Body of pancreas (tissue), 4 donors: ENCODE results near the gene ATP1A2. TPM values are rescaled to one million over a fixed set of nuclear protein-coding genes. Genes with fewer than 3 reads are reported as not detected.

Experiments
- ATAC-seq: fragments of 150-250 bp; one replicate; pipeline ENCODE4 v1.9.1; 2016
- DNase-seq, 4 donors: peaks; one replicate each; pipeline ENCODE4 v3.0.0-alpha.2; 2019
- H3K27ac ChIP-seq, 4 donors: fragments of 200-600 bp; sonication (generic); 1 replicate in 3 of 4; 2 replicates in 1 of 4; pipeline versions ENCODE4 v1.5.1 to v1.6.1; 2016 to 2019; ENCODE audit warnings: mild to moderate bottlenecking in 1 of 4, mixed read lengths in 1 of 4, moderate library complexity in 1 of 4
- H3K27me3 ChIP-seq, 2 donors: fragments of 200-600 bp; sonication (generic); one replicate each; pipeline ENCODE4 v1.6.0; 2016; ENCODE audit warnings: mild to moderate bottlenecking in 1 of 2
- H3K36me3 ChIP-seq, 2 donors: fragments of 200-600 bp; sonication (generic); replicated peaks in 1 of 2; 2 replicates each; pipeline ENCODE4 v1.5.1; 2016; ENCODE audit warnings: low read depth in 2 of 2; ENCODE audit not compliant: insufficient read depth in 1 of 2
- H3K4me1 ChIP-seq: fragments of 200-600 bp; sonication (generic); one replicate; pipeline ENCODE4 v1.6.0; 2016
- H3K4me3 ChIP-seq, 2 donors: fragments of 200-600 bp; sonication (generic); 1 replicate in 1 of 2; 2 replicates in 1 of 2; pipeline ENCODE4 v1.5.1; 2016 to 2019
- H3K9me3 ChIP-seq, 3 donors: fragments of 200-600 bp; sonication (generic); 1 replicate in 2 of 3; 2 replicates in 1 of 3; pipeline ENCODE4 v1.5.1; 2016
- POLR2A ChIP-seq, 3 donors: fragments of 450-650 bp; IDR thresholded peaks; one replicate each; pipeline ENCODE4 v1.6.1; 2016; ENCODE audit warnings: antibody characterized with exemption in 3 of 3, mild to moderate bottlenecking in 2 of 3
- WGBS, 2 donors: methylation state at CpG; one replicate each; pipeline ENCODE4 v1.1.5; 2017; 5-methylcytosine and 5-hydroxymethylcytosine counted together
- intact Hi-C: fragments of 100-400 bp; cut with DNase I; formaldehyde crosslinking; loops from one replicate; pipeline ENCODE4 v1.15.1; 2023
- total RNA-seq, 2 donors: library from RNA; depleted of rRNA; stranded (reverse); fragments of >200 nt; gene quantifications; one replicate each; pipeline ENCODE4 v1.1.0, GENCODE V29; 2016
- TF ChIP-seq, protein P1 (sequence below), 7 experiments: fragments of 450-650 bp in 4 of 7; fragments of 200-600 bp in 3 of 7; sonication (generic) in 3 of 7; IDR thresholded peaks; one replicate each; pipeline ENCODE4 v1.5.1; 2016 to 2019; ENCODE audit warnings: antibody characterized with exemption in 7 of 7

The ATP1A2 gene
- total RNA-seq, 2 donors from 2014 or later, result 1.6 to 41.2 TPM

DNA sequence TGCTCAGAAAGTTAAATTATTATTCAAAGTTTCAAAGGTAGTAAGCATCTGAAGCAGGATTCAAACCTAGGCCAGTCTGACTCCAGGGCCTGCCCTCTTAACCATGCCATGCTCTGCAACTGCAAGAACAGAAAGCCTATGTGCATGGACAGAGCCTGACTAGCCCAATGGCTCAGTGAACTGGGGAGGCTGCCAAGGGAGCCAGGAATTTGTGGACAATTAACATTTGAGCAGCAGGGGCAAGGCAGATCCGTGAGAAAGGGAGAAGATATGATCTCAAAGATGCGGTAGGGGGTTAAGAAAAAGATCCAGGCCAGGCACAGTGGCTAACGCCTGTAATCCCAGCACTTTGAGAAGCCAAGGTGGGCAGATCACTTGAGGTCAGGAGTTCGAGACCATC lies 29.4 kb downstream of the ATP1A2 start:
- DNase-seq, result no peak
- intact Hi-C loops, result no loop called here

DNA sequence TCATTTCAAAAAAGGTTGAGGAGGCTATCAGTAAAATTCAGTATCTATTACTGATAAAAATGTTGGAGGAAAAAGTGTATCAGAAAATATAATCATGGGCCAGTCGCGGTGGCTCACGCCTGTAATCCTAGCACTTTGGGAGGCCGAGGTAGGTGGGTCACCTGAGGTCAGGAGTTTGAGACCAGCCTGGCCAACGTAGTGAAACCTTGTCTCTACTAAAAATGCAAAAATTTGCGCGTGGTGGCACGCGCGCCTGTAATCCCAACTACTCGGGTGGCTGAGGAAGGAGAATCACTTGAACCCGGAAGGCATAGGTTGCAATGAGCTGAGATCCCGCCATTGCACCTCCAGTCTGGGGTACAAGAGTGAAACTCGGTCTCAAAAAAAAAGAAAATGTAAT lies 30.5 kb downstream of the ATP1A2 start:
- 89 to 90% methylated on average over 14 of the region's 14 CpGs for WGBS, 2 donors

More for the DNA sequence above, 29.4 kb downstream of the ATP1A2 start:
- H3K4me1 ChIP-seq, result no peaks in the 10 kb centered on the region
- no peak overlapping the region for H3K27ac ChIP-seq
- H3K27me3 ChIP-seq, result no peaks in the 10 kb centered on the region
- no peak for ATAC-seq
- WGBS, 2 donors, result 56 to 76% methylated on average over 4 of the region's 4 CpGs
- no peaks in the 10 kb centered on the region for H3K36me3 ChIP-seq
- no peak overlapping the region for H3K4me3 ChIP-seq
- no peaks in the 10 kb centered on the region for H3K9me3 ChIP-seq
- TF ChIP-seq POLR2A (IDR thresholded peaks at IDR 0.05), result no peak
- TF ChIP-seq, protein P1, sequence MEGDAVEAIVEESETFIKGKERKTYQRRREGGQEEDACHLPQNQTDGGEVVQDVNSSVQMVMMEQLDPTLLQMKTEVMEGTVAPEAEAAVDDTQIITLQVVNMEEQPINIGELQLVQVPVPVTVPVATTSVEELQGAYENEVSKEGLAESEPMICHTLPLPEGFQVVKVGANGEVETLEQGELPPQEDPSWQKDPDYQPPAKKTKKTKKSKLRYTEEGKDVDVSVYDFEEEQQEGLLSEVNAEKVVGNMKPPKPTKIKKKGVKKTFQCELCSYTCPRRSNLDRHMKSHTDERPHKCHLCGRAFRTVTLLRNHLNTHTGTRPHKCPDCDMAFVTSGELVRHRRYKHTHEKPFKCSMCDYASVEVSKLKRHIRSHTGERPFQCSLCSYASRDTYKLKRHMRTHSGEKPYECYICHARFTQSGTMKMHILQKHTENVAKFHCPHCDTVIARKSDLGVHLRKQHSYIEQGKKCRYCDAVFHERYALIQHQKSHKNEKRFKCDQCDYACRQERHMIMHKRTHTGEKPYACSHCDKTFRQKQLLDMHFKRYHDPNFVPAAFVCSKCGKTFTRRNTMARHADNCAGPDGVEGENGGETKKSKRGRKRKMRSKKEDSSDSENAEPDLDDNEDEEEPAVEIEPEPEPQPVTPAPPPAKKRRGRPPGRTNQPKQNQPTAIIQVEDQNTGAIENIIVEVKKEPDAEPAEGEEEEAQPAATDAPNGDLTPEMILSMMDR (IDR thresholded peaks at IDR 0.05), result no peak

DNA sequence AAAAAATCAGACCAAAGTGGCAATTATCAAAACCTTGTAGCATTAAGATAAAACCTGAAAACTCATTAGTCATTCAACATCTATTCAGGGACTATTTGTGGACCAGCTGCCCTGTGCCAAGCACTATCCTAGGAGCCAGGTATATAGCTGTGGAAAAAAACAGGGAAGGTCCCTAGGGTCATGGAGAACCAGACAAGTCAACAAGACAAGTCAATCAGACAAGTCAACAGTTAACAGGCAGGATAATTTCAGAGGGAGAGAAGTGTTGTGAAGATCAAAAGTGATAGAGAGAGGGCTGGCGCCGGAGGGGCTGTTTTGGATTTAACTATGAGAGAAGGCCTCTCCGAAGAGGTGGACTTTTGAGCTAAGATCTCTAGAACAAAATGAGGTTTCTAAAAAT lies 32.6 kb downstream of the ATP1A2 start:
- no peak for DNase-seq
- H3K4me1 ChIP-seq, result no peaks in the 10 kb centered on the region
- H3K9me3 ChIP-seq, result no peaks in the 10 kb centered on the region
- intact Hi-C loops, result no loop called here
- ATAC-seq, result no peak
- no peaks in the 10 kb centered on the region for H3K36me3 ChIP-seq
- no peak for TF ChIP-seq POLR2A (IDR thresholded peaks at IDR 0.05)
- TF ChIP-seq, protein P1 (IDR thresholded peaks at IDR 0.05), result no peak
- H3K4me3 ChIP-seq, result no peak overlapping the region
- no peak overlapping the region for H3K27ac ChIP-seq
- H3K27me3 ChIP-seq, result no peaks in the 10 kb centered on the region
- WGBS, 2 donors, result 86 to 93% methylated on average over 3 of the region's 3 CpGs

More for the DNA sequence above, 30.5 kb downstream of the ATP1A2 start:
- Histone ChIP-seq H3K27me3 (no peaks in the 10 kb centered on the region), H3K9me3 (no peaks in the 10 kb centered on the region), H3K36me3 (no peaks in the 10 kb centered on the region), H3K4me1 (no peaks in the 10 kb centered on the region), H3K4me3 (no peak overlapping the region), H3K27ac (no peak overlapping the region)
- no peak for ATAC-seq
- TF ChIP-seq, protein P1 (IDR thresholded peaks at IDR 0.05), result no peak
- TF ChIP-seq POLR2A (IDR thresholded peaks at IDR 0.05), result no peak
- DNase-seq, result no peak
- intact Hi-C loops, result no loop called here

DNA sequence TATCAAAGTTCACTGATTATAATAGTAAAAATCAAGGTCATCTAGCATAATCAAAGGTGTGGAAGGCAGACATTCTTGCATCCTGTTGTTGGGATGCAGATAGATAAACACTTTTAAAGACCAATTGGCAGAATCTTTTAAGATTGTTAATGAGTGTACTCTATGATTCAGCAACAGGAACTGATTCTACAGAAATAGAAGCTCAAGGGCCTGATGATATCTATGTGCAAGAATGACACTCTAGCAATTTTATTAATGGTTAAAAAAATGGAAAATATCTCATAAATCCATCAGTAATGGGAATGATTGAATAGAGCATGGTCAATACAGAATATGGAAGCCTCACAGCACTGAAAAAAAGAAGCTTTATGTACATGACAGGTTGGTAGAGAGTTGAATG lies 33.7 kb downstream of the ATP1A2 start:
- H3K27me3 ChIP-seq, result no peaks in the 10 kb centered on the region
- DNase-seq (no peak), ATAC-seq (no peak)
- intact Hi-C loops, result no loop called here
- H3K4me1 ChIP-seq, result no peaks in the 10 kb centered on the region
- no peak overlapping the region for H3K27ac ChIP-seq
- H3K36me3 ChIP-seq, result no peaks in the 10 kb centered on the region
- no peaks in the 10 kb centered on the region for H3K9me3 ChIP-seq
- TF ChIP-seq POLR2A (IDR thresholded peaks at IDR 0.05), result no peak
- TF ChIP-seq, protein P1 (IDR thresholded peaks at IDR 0.05), result no peak
- H3K4me3 ChIP-seq, result no peak overlapping the region

DNA sequence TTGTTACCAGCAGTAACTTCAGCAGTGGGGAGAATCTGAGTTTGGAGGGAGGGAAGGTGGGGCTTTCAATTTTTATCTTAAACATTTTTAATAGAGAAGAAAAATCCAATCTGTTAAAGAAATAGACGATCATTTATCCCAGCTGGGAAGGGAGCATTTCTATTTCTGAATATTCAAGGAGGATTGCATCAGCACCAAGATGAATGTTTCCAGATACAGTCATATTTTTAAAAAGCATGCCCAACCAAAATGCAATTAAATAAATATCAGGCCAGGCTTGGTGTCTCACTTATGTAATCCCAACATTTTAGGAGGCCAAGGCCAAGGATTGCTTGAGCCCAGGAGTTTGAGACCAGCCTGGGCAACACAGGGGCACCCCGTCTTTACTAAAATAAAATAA lies 34.2 kb downstream of the ATP1A2 start:
- WGBS, 2 donors, result 77 to 87% methylated on average over 2 of the region's 2 CpGs
- ATAC-seq (no peak), DNase-seq (no peak)
- TF ChIP-seq, protein P1 (IDR thresholded peaks at IDR 0.05), result no peak
- TF ChIP-seq POLR2A (IDR thresholded peaks at IDR 0.05), result no peak
- intact Hi-C loops, result no loop called here
- Histone ChIP-seq H3K4me1 (no peaks in the 10 kb centered on the region), H3K27me3 (no peaks in the 10 kb centered on the region), H3K4me3 (no peak overlapping the region), H3K9me3 (no peaks in the 10 kb centered on the region), H3K27ac (no peak overlapping the region), H3K36me3 (no peaks in the 10 kb centered on the region)
